Panc1 (cell line): Measurements from ENCODE around the gene MEGF11.

Source experiments
- CTCF ChIP-seq: fragments of 450-650 bp; IDR thresholded peaks from 2 replicates; pipeline ENCODE4 v1.5.1; 2017; ENCODE audit warnings: mild to moderate bottlenecking
- POLR2AphosphoS5 ChIP-seq: IDR thresholded peaks from 2 replicates; pipeline ENCODE4 v1.6.1; 2012; ENCODE audit warnings: mild to moderate bottlenecking, low read depth, low read length, moderate library complexity
- TCF7L2 ChIP-seq: IDR thresholded peaks from 2 replicates; pipeline ENCODE4 v1.6.1; 2011; ENCODE audit warnings: mild to moderate bottlenecking, low read depth, low read length, inconsistent platforms

- no peak for TF ChIP-seq CTCF
- no peak for TF ChIP-seq TCF7L2
- TF ChIP-seq POLR2AphosphoS5: no peak
Observed at GRCh38 chr15:65990298-65990981, 263.1 kb downstream of the MEGF11 start.
